ENCODE results near the gene OR6J1. TPM values are rescaled to one million over a fixed set of nuclear protein-coding genes. Genes with fewer than 3 reads are reported as not detected.
A peak's percentile ranks its signal among the peaks of the same experiment; 100 is the strongest.

OR6J1 gene
- polyA plus RNA-seq, 3 donors, result not detected

DNA sequence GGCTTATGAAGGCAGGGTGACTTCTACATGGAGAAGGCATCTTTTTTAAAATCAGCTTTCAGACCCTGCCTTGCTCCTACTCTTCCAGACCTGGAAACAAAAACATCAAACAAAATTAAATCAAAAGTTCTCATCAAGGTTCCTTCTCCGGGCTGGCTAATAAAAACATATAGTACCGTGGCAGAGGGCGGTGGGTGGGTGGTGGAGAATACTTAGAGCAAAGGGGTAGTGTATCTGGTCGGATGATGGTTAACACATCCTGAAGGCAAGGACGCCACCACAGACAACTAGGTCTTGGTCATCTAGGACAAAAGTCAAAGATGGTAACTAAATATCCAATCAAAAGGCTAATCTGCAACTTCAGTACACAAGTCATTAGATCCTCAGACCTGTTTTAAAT is 56.9 kb downstream of the OR6J1 start:
- Histone ChIP-seq H3K27ac (ENCODE audit: low read depth in 1 of 2, low read length in 2 of 2) (no peak overlapping the region), H3K4me2 (replicated peaks; ENCODE audit: extremely low read depth, low read length, poor library complexity, severe bottlenecking) (no peak overlapping the region)
- 86% methylated on average over 2 of the region's 5 CpGs for WGBS (ENCODE audit: insufficient coverage)

DNA sequence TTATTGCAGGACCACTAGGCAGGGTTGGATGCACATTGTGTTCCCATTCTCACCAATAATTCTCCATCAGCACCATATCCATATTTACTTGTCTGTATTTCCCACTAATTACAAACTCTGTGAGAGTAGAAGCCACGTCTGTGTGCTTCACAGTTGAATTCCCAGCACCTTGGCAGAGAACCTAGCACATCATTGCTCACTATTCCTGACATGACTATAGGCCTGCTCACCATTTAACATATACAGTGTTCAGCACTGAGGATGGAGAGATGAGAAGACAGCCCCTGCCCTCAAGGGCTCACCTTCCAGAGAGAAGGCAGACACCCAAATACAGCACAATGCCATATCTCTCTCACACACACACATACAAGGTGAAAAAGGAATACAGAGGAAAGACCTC is 60.2 kb downstream of the OR6J1 start:
- TF ChIP-seq, protein P1, sequence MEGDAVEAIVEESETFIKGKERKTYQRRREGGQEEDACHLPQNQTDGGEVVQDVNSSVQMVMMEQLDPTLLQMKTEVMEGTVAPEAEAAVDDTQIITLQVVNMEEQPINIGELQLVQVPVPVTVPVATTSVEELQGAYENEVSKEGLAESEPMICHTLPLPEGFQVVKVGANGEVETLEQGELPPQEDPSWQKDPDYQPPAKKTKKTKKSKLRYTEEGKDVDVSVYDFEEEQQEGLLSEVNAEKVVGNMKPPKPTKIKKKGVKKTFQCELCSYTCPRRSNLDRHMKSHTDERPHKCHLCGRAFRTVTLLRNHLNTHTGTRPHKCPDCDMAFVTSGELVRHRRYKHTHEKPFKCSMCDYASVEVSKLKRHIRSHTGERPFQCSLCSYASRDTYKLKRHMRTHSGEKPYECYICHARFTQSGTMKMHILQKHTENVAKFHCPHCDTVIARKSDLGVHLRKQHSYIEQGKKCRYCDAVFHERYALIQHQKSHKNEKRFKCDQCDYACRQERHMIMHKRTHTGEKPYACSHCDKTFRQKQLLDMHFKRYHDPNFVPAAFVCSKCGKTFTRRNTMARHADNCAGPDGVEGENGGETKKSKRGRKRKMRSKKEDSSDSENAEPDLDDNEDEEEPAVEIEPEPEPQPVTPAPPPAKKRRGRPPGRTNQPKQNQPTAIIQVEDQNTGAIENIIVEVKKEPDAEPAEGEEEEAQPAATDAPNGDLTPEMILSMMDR (IDR thresholded peaks at IDR 0.05), result no peak
- Mint-ChIP-seq H3K27me3 (ENCODE audit: low read depth in 3 of 3) (no peaks in the 10 kb centered on the region), H3K36me3 (peaks cover 13 to 47% of the 10 kb centered on the region in 2 donors), H3K9me3 (no peaks in the 10 kb centered on the region), H3K4me3 (no peak overlapping the region), H3K4me1 (peaks cover 46% of the 10 kb centered on the region), H3K27ac (peak overlapping the region in 1 of 7 donors; percentile 22)
- Histone ChIP-seq H3K4me3 (replicated peaks in 1 of 3; ENCODE audit: low read depth in 2 of 3, low read length in 3 of 3) (no peak overlapping the region), H3K9me3 (replicated peaks in 1 of 2; ENCODE audit: control insufficient read depth in 1 of 2, insufficient read depth in 1 of 2, low read length in 2 of 2) (no peaks in the 10 kb centered on the region), H3K9ac (ENCODE audit: insufficient read depth, low read length, poor library complexity, severe bottlenecking) (no peak overlapping the region), H2AFZ (ENCODE audit: insufficient read depth, low read depth, low read length, poor library complexity, severe bottlenecking) (no peak overlapping the region), H3K27me3 (ENCODE audit: control insufficient read depth in 2 of 2, insufficient read depth in 2 of 2, low read length in 2 of 2) (no peaks in the 10 kb centered on the region), H3K79me2 (ENCODE audit: insufficient read depth, low read length) (peaks cover 85% of the 10 kb centered on the region), H3K36me3 (replicated peaks in 1 of 2; ENCODE audit: control insufficient read depth in 1 of 2, insufficient read depth in 2 of 2, low read length in 2 of 2) (peaks cover 0 to 36% of the 10 kb centered on the region in 2 donors), H3K4me1 (ENCODE audit: control insufficient read depth in 1 of 2, insufficient read depth in 2 of 2, low read length in 2 of 2) (peaks cover 11 to 24% of the 10 kb centered on the region in 2 donors), H3K4me2 (replicated peaks; ENCODE audit: extremely low read depth, low read length, poor library complexity, severe bottlenecking) (no peak overlapping the region), H4K20me1 (ENCODE audit: insufficient read depth, low read length) (peaks cover 25% of the 10 kb centered on the region), H3K27ac (ENCODE audit: low read depth in 1 of 2, low read length in 2 of 2) (peak overlapping the region in 1 of 2 donors; percentile 36)
- DNase-seq, result no peak
- intact Hi-C loops (cut with micrococcal nuclease), result loop anchor here in 1 of 2 donors (10.0 kb wide), 1 partner anchor 721 kb away; the partner anchor contains the start of genes BCL2L2 and PPP1R3E
- WGBS (ENCODE audit: insufficient coverage), result no CpG with 5 or more reads among the region's 1 CpG

More for the DNA sequence above, 56.9 kb downstream of the OR6J1 start:
- H3K4me1 Mint-ChIP-seq, result peaks cover 54% of the 10 kb centered on the region
- no peaks in the 10 kb centered on the region for H3K27me3 Mint-ChIP-seq (ENCODE audit: low read depth in 3 of 3)
- Histone ChIP-seq H3K9ac (ENCODE audit: insufficient read depth, low read length, poor library complexity, severe bottlenecking) (no peak overlapping the region), H3K4me1 (ENCODE audit: control insufficient read depth in 1 of 2, insufficient read depth in 2 of 2, low read length in 2 of 2) (peaks cover 20 to 33% of the 10 kb centered on the region in 2 donors), H3K27me3 (ENCODE audit: control insufficient read depth in 2 of 2, insufficient read depth in 2 of 2, low read length in 2 of 2) (no peaks in the 10 kb centered on the region), H3K4me3 (replicated peaks in 1 of 3; ENCODE audit: low read depth in 2 of 3, low read length in 3 of 3) (no peak overlapping the region), H2AFZ (ENCODE audit: insufficient read depth, low read depth, low read length, poor library complexity, severe bottlenecking) (no peak overlapping the region), H3K79me2 (ENCODE audit: insufficient read depth, low read length) (peaks cover 61% of the 10 kb centered on the region), H3K36me3 (replicated peaks in 1 of 2; ENCODE audit: control insufficient read depth in 1 of 2, insufficient read depth in 2 of 2, low read length in 2 of 2) (peaks cover 0 to 25% of the 10 kb centered on the region in 2 donors), H3K9me3 (replicated peaks in 1 of 2; ENCODE audit: control insufficient read depth in 1 of 2, insufficient read depth in 1 of 2, low read length in 2 of 2) (no peaks in the 10 kb centered on the region), H4K20me1 (ENCODE audit: insufficient read depth, low read length) (peaks cover 20% of the 10 kb centered on the region)
- H3K9me3 Mint-ChIP-seq, result peaks cover 0 to 2% (median 0%) of the 10 kb centered on the region in 7 donors
- H3K27ac Mint-ChIP-seq, result peak overlapping the region in 2 of 7 donors; percentile 5 to 15
- DNase-seq, result no peak
- peaks cover 11 to 31% of the 10 kb centered on the region in 2 donors for H3K36me3 Mint-ChIP-seq
- H3K4me3 Mint-ChIP-seq, result no peak overlapping the region
- TF ChIP-seq, protein P1 (IDR thresholded peaks at IDR 0.05), result no peak
- intact Hi-C loops (cut with micrococcal nuclease), result loop anchor here in 1 of 2 donors (10.0 kb wide), 1 partner anchor 718 kb away; the partner anchor contains the start of genes BCL2L2 and PPP1R3E

Other genes starting within 250 kb of the OR6J1 start
- gene DAD1, start 55.1 kb downstream of the OR6J1 start, polyA plus RNA-seq, result 100 to 1,000 TPM; 126 to 444 (median 440) TPM
- 10 to 100 TPM in 2 of 3 donors, 1 to 10 TPM in 1; 9.4 to 13.4 (median 12.5) TPM for gene ABHD4, start 46.1 kb downstream of the OR6J1 start, polyA plus RNA-seq
- gene OXA1L, start 122.3 kb upstream of the OR6J1 start, polyA plus RNA-seq, result 100 to 1,000 TPM in 1 of 3 donors, 10 to 100 TPM in 2; 61.2 to 264 (median 86.9) TPM
- 100 to 1,000 TPM; 262 to 425 (median 371) TPM for gene SLC7A7, start 171.1 kb upstream of the OR6J1 start, polyA plus RNA-seq
- 100 to 1,000 TPM in 2 of 3 donors, 10 to 100 TPM in 1; 32.3 to 164 (median 130) TPM for gene MRPL52, start 185.5 kb upstream of the OR6J1 start, polyA plus RNA-seq
- 1 to 10 TPM in 1 of 3 donors, under 1 TPM in 2; 0.14 to 4.6 (median 0.44) TPM for gene MMP14, start 192.2 kb upstream of the OR6J1 start, polyA plus RNA-seq
- gene LRP10, start 227.4 kb upstream of the OR6J1 start, polyA plus RNA-seq, result 10 to 100 TPM; 39.0 to 65.1 (median 51.5) TPM
- gene REM2, start 238.9 kb upstream of the OR6J1 start, polyA plus RNA-seq, result 1 to 10 TPM in 1 of 3 donors, not detected in 2; 1.8 TPM